ENCODE data around the gene MANEA.
"Not testable (repeated sequence)": the region's sequence is repeated elsewhere in the genome, so short reads cannot be mapped to it uniquely, and the experiment has no call there.

MANEA gene, protein sequence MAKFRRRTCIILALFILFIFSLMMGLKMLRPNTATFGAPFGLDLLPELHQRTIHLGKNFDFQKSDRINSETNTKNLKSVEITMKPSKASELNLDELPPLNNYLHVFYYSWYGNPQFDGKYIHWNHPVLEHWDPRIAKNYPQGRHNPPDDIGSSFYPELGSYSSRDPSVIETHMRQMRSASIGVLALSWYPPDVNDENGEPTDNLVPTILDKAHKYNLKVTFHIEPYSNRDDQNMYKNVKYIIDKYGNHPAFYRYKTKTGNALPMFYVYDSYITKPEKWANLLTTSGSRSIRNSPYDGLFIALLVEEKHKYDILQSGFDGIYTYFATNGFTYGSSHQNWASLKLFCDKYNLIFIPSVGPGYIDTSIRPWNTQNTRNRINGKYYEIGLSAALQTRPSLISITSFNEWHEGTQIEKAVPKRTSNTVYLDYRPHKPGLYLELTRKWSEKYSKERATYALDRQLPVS

DNA sequence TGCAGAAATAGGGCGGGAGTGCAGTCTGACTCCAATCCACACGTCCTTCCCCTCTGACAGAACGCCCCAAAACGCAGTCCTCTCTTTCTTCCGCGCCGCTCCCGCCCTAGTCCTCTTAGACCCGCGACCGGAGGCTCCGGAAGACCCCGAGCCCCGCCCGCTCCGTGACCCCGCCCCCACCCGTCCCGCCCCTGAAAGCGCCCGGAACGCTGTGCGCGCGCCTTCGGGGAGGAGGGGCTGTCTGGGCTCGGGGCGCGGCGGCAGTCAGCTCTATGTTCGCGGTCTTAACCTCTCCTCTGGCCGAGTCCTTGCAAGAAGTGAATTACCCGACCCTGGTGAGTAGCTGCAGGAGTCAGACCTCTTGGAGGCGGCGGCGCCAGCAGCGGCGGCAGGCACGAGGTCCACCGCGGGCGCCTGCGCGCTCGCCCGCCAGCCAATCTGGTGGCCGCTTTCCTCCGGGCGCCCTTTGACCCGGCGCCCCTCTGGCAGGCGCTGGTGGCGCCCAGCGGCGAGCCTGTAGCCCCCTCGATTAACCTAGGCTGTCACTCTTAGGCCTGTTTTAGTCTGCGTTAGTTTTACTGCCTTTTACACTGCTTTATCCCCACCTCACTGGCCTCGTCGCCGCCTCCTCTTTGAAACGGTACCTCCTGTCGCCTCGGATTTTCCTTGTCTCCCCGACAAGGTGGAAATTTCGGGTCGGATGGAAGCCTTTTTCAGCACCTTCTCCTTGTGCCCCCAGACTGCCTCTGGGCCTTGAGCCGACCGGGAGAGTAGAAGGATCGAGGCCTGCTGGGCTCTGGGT, at the start of gene MANEA:
MANEA (plus strand) TSS at position 232 of the 802 bp plus-strand sequence. CDS start 8,905 bp downstream, outside the sequence.
- DNase-seq (ENCODE audit: low read depth in 2 of 2, low spot score in 1 of 2): peak; percentile 46 to 57

DNA sequence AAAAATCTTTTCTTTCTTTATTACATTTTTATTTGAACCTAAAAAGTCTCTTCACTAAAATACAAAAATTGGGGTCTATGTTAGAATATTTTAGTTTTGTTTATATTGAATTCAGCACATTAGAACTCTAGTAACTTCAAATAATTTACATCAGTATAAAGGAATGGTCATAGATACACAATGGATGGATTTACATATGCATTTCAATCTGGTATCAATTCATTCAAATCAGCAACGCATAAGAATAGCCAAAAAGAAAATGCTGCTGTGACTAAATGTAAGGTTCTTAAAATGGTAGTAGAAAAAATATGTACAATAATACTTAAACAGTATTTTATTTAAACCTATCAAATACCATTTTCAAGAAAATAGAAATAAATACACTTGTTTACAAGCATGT, 47.6 kb upstream of the MANEA start:
- no peak for DNase-seq (ENCODE audit: low read depth in 2 of 2, low spot score in 1 of 2)

DNA sequence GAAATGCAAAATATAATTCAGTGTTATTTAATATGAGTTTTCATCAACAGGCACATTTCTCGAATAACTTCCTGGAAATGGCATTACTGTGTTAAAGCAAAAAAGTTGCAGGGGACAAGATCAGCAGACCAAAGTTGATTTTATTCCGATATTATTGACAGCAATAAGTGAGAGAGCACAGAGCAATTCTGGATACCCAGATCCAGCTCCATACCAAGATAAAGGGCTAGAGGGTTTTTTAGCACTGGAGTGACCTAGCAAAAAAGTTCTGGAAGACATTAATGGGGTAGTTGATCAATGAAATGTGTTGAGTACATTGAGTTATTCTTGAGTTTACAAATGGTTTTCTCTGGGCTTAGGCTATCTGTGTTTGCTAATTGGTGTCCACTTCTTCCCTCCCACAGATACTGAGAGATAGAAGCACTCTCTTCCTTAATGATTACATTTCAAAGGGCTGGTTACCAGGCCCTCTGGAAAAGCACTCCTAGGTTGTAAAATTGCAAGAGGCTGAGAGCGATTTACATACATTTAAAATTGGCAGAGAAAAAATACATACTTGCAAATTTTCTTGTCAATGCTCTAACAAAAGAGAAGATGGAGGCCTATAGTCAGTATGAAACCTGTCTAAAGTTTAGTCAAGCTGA, 47.0 kb upstream of the MANEA start:
- no peak for DNase-seq (ENCODE audit: low read depth in 2 of 2, low spot score in 1 of 2)

DNA sequence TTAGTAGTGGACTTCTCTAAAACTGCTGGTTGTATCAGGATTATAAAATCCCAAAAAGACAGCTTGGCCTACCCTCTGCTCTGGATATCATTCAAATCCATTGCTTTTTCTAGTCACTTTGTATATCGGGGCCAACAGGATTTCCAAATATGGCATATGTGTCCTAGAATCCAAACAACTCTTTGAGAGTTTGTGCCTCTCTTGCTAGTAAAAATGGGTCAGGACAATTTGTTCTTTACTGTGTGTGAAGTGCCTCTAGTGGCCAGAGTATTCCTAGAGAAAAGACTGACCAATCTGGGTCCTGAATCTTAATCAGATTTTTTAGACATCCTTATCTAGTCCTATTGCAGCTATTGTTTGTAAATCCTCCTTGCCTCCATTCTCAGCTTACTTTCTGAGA, 33.5 kb upstream of the MANEA start:
- no peak for DNase-seq (ENCODE audit: low read depth in 2 of 2, low spot score in 1 of 2)

DNA sequence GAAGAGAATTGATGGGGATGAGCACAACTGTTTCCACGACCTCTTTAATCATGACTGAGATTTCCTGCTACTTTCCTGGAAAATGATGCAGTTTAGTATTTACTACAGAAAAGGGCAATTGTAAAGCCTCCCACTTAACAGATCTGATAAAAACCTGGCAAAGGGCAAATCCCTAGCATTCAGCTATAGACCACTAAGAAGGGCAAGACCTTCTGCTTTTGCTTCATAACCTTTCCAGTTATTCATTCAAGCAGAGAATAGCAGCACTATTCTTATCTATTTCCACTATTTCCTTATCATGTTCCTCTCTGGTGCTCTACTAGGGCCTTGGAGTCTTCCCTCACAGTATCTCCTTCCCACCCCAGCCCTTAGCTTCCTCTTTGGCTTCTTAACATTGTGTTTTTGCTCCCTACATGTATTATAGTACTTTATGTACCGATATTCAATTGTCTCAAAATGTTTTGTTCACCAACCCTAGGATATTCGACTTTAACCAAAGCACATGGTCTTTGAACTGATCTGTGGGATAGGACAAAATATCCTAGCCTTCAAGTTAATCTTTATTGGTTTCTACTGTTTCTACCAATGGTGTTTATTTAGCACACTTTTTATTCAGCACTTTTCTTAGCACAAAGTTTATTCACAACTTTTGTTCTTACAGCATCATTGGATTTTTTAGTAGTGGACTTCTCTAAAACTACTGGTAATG, 32.7 kb upstream of the MANEA start:
- DNase-seq (ENCODE audit: low read depth in 2 of 2, low spot score in 1 of 2): no peak

DNA sequence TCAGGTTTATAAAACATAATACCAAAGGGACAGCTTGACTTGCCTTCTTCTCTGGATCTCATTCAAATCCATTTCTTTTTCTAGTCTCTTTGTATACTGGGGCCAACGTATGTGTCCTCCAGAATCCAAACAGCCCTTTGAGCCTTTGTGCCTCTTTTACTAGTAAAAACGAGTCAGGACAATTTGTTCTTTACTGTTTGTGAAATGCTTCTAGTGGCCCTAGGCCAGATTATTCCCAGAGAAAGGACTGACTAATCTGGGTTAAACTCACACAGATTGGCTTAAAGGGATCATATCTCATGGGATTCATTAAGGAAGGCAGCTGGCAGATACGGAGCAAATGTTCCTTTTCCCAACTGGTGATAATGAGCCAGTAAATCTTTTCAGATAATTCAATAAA, 32.1 kb upstream of the MANEA start:
- no peak for DNase-seq (ENCODE audit: low read depth in 2 of 2, low spot score in 1 of 2)

DNA sequence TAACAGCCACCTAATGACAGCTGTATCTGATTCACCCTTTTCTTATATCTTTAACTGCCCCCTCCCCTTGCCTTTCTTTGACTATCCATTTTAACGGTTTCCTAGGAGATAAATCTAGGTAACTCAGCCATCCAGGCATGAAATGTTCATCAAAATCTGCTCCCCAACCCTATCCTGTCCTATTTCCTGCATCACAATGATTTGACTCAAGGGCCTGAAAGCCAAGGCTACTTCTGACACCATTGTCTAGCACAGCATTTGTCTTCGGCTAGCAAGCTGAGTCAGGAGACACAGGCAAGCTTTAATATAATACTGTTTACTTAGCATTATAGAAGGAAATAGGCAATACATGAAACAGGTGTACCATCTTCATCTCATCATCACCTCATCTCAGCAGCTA, 31.6 kb upstream of the MANEA start:
- DNase-seq (ENCODE audit: low read depth in 2 of 2, low spot score in 1 of 2): no peak

DNA sequence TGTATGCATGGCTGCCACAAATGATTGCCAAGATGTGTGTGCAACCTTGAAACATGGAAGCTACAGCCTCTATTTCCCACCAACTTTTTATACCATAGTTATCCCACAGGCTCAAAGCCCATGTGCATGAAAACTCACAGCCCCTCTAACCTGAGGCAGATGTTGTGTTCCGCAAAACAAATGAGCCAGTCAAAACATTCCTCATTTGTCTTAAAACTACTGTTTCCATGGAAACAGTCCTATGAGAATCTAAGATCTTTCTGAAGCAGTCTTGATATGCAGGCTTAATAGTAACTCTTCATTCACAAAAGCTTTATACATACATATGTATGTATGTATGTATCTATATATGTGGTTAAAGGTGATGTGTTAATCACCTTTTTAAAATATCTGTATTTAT, 31.2 kb upstream of the MANEA start:
- DNase-seq (ENCODE audit: low read depth in 2 of 2, low spot score in 1 of 2): no peak

DNA sequence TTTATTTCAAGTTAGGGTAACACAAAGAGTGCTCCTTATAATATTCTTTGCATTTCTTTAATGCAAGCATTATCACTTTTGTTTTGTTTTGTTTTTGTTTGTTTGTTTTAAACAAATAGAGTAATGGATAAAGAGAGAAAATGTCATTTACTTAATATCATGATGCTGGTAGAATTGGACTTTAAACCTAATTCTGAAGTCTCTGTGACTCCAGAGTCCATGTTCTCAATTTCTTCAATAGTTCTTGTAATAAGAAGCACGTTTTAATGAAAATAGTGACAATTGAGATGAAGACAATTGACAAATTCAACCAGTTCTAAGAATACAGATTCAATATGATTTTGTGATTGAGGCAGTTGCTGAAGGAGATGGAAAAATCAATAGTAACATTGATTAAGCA, 30.3 kb upstream of the MANEA start:
- no peak for DNase-seq (ENCODE audit: low read depth in 2 of 2, low spot score in 1 of 2)

DNA sequence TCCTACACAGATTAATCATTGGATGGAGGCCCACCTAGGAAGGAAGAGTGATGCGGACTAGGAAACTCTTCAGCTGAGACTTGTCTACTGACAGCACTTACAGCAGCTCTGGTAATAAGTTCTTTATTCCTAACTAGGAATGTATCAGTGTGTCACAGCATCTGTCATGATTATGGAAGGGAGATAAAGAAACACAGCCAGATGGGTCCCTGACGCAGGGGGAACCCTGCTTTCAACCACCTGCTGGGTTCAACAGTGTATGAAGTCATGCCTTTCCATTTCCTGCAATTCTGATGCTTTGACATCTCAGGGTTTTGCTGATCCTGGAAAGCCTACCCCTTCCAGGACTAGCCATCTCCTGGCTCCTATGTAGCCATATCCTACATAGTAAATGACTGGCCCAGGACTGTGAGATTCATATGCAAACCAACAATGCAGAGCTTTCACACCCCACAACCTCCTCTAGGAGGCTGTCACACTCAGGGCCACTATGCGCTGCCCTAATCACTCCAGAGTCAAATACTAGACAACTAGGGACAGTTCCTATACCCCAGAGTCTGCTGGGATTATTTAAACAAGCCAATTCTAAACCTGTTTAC, 29.0 kb upstream of the MANEA start:
- DNase-seq (ENCODE audit: low read depth in 2 of 2, low spot score in 1 of 2): no peak

DNA sequence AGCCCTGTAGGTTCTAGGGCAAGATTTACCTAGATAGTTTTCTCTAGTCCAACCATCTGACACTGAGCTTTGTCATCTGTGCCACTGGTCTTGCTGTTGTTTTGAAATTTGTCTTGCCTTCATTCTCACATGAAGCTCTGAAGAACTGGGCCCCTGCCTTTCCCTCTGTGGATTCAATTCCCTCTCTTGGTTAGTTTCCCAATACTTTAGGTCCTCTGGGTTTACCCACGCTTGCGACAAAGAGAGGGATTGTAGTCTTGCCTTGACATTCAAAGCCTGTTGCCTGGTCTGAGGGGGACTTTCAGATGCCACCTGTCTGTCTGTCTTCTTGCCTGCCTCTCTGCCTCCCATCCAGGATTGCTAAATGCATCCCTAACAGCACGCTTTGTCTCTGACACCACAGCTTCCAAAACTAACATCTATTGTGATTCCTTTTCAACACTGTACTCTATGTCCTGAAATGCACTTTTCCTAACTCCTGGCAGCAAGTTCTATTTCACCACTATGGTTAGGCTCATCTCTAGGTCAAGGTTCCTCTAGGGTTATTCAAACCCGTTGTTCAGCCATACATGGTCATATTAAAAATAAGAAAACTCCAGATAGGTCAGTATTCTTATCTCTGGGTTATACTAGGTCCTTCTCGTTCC, 25.5 kb upstream of the MANEA start:
- DNase-seq (ENCODE audit: low read depth in 2 of 2, low spot score in 1 of 2): no peak

DNA sequence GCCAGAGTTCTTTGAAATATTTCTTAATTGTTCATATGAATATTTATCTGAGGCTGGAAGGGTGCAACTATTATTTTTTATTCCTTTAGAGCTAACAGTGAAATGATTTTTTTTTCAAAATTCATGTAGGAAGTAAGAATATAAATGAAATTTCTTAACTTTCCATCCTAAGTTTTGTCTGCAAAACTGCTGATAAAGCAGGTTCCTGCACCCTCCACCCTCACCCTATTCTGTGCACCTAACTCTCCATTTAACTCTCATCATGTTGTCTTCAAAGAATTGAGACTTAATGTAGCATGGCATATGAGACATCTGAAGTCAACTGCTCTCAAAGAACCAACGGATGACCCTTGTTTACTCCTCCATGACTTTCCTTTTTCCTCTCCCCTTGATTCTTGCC, 23.5 kb upstream of the MANEA start:
- no peak for DNase-seq (ENCODE audit: low read depth in 2 of 2, low spot score in 1 of 2)

DNA sequence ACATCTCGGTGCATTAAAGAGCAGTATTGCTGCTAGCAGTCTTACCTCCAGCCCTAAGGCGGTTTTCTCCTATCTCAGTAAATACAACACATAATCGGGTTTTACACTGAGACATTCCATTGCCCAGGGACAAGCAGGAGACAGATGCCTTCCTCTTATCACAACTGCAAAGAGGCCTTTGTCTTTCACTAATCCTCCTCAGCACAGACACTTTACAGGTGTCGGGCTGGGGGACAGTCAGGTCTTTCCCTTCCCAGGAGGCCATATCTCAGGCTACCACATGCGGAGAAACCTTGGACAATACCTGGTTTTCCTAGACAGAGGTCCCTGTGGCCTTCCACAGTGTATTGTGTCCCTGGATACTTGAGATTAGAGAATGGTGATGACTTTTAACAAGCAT, 16.4 kb upstream of the MANEA start:
- not testable (repeated sequence) for DNase-seq (ENCODE audit: low read depth in 2 of 2, low spot score in 1 of 2)

DNA sequence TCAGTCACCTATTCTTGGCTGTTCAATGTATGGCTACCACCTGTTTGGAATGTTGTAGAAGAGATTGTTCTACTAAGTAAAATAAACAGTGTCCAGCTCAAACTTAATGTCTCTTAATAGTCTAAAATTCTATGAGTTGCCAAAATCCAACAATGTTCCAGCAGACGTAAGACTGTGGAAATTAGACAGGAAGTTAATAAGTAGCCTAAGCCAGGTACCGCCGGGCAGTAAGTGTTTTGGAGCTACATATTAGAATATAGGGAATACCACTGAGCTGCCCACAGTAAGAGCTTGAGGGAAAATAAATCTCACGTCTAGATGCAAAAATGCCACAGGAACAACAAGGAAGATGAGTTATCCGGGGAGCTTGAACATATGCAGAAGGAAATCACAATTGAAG, 7.8 kb upstream of the MANEA start:
- no peak for DNase-seq (ENCODE audit: low read depth in 2 of 2, low spot score in 1 of 2)

DNA sequence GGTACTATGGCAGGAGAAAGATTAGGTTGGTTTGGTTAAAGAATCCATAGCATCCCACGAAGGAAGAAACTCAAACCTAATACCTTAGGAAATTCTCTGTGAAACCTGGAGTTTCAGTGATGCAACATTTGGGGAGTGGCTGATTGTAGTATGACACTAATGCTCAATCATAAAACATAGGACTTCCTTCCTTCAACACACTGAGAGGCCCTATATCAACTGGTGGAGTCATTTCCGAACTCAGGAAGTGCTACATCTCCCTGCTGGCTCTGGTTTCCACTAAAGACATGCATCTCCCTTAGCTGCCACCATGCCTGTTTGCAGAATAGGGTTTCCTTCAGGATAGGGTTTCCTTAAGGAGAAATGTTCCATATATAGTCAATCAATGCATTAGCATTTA, 5.2 kb upstream of the MANEA start:
- DNase-seq (ENCODE audit: low read depth in 2 of 2, low spot score in 1 of 2): no peak

DNA sequence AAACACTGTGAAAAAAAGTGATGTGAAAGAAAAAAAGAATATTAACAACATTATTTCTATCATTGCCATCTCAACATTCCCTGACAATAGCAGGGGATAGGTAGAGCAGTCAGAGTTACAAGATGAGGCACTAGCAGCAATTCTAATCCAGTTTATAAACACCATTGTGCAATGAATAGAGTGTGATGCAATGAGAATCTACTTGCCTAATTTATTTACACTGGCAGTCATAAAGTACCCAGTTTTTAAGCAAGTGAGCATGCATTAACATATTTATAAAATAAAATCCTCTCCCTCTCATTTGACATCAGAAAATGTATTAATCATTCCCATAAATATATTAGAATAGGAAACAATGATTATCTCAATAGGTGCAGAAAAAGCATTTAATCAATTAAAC, 2.5 kb upstream of the MANEA start:
- no peak for DNase-seq (ENCODE audit: low read depth in 2 of 2, low spot score in 1 of 2)

DNA sequence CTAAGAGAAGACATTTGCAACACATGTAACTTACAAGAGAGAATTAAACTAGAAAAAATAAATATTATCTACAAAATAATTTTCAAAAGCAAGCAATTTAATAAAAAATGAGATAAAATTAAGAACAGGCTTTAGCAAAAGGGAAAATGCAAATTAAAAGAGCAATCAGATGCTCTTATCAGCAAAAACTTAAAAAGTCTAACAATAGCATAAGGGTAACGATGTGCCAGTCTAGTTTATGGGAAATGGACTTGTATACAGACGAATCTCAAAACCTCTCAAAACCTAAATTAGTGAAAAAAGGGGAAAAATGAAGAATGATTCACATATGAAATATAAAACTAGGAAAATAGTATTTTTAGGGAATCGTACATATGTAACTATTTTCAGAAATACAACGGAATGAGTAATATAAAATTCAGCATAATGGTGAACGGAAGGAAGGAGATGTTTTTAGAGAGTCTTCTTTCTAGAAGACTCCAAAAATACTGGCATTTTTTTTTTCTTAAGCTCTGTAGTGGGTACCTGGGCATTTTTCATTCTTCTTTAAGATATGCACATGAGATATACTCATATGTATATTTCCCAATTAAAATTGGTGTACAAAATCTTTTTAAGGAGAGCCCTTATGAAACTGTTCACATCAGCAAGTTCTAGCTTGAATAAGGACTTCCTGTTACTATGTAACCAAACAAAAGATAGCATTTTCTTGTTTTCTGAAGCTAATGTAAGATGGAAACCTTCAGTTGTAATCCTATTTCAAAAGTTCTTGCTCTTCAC, 927 bp upstream of the MANEA start:
- DNase-seq (ENCODE audit: low read depth in 2 of 2, low spot score in 1 of 2): no peak

DNA sequence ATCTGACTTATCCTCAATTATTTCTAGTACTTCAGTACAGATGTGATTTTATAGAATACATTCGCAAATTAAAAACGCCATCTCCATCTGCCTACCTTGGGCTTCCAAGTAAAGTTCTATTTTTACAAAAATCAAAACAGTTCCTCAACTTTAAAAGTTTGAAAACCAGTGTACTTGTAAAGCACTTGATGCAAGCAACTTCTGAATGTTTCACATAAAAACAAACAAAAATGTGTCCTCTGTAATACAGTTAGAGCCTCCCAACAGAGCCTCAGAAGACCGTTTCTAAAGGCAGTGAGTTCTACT, 384 bp upstream of the MANEA start:
- DNase-seq (ENCODE audit: low read depth in 2 of 2, low spot score in 1 of 2): no peak

DNA sequence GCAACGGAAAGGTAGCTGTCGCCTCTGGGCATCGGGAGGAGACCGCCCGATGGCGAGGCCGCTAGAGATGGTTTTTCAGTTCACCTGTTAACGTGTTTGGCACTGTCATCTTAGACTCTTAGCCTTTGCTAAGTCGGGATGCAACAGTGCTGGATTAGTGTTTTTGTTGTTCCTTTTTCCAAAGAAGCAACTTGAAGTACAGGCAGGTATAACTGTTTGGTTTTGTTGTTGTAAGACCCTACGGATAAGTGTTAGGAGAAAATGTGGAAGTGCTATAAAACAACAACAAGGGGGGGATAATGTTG, 723 bp downstream of the MANEA start:
- DNase-seq (ENCODE audit: low read depth in 2 of 2, low spot score in 1 of 2): no peak

DNA sequence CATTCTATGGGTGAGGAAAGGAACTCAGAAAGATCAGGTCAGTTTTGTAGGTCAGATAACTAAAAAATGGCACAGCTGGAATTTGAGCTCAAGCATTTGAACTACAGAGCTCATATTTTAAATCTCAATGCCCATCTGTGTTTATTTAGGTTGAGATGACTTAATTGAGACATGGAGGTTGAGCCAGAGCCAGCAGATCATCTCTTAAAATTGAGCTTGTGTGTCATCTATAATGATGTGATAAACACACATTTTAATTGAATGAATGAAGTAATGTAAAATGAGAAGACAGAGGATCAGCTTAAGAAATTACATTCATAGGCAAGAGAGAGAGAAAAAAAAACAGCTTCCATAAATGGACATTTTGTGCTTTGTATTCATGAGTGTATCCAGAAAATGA, 3.7 kb downstream of the MANEA start:
- no peak for DNase-seq (ENCODE audit: low read depth in 2 of 2, low spot score in 1 of 2)

Data from stimulated activated CD8-positive, alpha-beta memory T cell treated with anti-CD3 and anti-CD28 coated beads, Interleukin-4, amount 100 ng/mL, for 4 hours (primary cell).